ENCODE measurements around the gene NACC1.

The NACC1 gene

GRCh38 chr19:13122980-13123957 is 5.2 kb downstream of the NACC1 start:
- no peak for DNase-seq (ENCODE audit: low read depth)
- TF ChIP-seq CTCF (conservative IDR thresholded peaks at IDR 0.05; ENCODE audit: low read depth, low read length) = no peak
- H3K4me3 ChIP-seq (ENCODE audit: low read length) = no peak overlapping the region

GRCh38 chr19:13127051-13127450 is 9.0 kb downstream of the NACC1 start:
- TF ChIP-seq CTCF (conservative IDR thresholded peaks at IDR 0.05; ENCODE audit: low read depth, low read length) = no peak
- H3K4me3 ChIP-seq (ENCODE audit: low read length) = no peak overlapping the region

GRCh38 chr19:13127811-13128575 is 9.9 kb downstream of the NACC1 start:
- H3K4me3 ChIP-seq (ENCODE audit: low read length) = no peak overlapping the region
- no peak for DNase-seq (ENCODE audit: low read depth)
- no peak for TF ChIP-seq CTCF (conservative IDR thresholded peaks at IDR 0.05; ENCODE audit: low read depth, low read length)

More at GRCh38 chr19:13127051-13127450, 9.0 kb downstream of the NACC1 start:
- no peak for DNase-seq (ENCODE audit: low read depth)

- no peak overlapping the region for H3K4me3 ChIP-seq (ENCODE audit: low read length)
- DNase-seq (ENCODE audit: low read depth) = no peak
Measured at GRCh38 chr19:13128583-13128982, 10.5 kb downstream of the NACC1 start.

GRCh38 chr19:13129384-13129783 is 11.3 kb downstream of the NACC1 start:
- no peak overlapping the region for H3K4me3 ChIP-seq (ENCODE audit: low read length)
- no peak for DNase-seq (ENCODE audit: low read depth)
- no peak for TF ChIP-seq CTCF (conservative IDR thresholded peaks at IDR 0.05; ENCODE audit: low read depth, low read length)

More at GRCh38 chr19:13128583-13128982, 10.5 kb downstream of the NACC1 start:
- no peak for TF ChIP-seq CTCF (conservative IDR thresholded peaks at IDR 0.05; ENCODE audit: low read depth, low read length)

GRCh38 chr19:13130886-13131490 is 12.9 kb downstream of the NACC1 start:
- DNase-seq (ENCODE audit: low read depth) = no peak
- TF ChIP-seq CTCF (conservative IDR thresholded peaks at IDR 0.05; ENCODE audit: low read depth, low read length) = no peak
- H3K4me3 ChIP-seq (ENCODE audit: low read length) = no peak overlapping the region
